Fibroblast of skin of right biceps (primary cell): ENCODE results near the gene MPRIP.
A peak's percentile ranks its signal among the peaks of the same experiment; 100 is the strongest.

Experiments used
- DNase-seq: peaks from one replicate; pipeline ENCODE4 v3.0.0-alpha.2; 2013

MPRIP gene

DNA sequence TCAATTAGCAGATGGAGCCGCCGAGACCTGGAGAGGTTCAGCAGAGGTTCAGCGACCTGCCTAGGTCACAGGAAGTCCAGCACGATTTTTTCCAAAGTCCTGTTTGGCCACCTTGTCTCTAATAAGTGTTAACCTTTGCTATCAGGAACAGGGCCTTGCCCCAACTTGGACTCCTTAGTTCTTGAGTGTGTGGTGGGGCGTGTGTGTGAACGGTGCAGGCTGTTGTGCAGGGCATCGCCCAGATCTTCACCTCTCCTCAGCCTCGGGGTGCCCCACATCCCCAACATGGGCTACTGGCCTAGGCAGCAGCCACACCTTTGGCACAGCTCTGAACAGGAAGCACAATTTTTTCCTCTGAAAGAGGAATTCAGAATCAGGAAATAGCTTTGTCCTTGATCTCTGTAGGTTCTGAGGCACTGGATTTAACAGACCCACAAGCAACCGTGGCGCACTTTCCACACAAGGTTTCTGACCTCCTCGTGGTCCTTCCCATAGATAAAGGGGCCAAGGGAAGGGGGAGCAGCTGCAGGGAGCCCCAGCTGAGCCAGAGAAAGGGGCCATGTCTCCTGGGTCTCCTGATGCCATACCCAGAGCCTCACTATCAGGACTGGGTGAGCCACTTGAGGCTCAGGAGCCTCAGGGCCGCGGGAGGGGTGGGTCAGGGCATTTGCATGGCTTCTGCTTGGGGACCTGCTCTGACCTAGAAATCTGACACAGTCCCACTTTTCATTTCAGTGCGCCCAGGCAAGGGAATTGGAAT, 10.4 kb downstream of the MPRIP start:
- no peak for DNase-seq

DNA sequence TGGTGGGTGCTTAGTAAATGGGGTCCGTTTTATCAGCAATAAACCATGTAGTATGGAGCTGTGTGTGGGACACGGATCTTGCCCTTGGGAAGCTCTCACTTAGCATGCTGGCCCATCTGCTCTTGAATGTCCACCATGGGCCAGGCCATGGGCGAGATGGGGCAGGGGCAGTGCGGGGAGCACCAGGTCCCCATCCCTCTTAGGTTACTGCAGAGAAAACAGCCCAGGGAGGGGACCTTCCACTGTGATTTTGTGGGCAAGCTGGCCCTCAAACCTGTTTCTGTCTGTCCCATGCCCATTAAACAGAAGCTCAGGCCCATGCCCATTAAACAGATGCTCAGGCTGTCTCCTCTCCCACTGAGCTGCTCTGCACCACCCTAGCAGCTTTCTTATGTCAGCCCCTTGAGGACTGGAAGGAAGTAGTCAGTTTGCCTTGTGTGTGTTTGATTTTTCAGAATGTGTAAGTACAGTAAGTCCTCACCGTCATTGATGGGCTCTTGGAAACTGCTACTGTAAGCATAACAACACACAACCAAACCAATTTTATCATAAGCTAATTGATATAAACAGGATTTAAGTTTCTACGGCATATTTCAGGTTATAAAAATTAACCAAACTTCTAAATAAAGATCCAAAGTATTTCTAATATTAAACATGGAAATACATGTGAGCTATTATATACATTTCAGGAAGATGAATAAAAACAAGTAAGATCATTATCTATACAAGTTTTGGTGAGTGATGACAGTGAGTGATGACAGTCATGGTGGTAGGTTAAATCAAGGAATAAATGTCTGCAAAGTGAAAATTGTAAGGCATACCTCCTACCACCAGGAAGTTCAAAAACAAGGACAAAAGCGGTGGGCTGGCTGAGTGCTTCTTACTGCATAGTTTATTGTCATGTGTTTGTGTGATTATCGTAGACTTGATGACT, 11.5 kb downstream of the MPRIP start:
- DNase-seq, result no peak

DNA sequence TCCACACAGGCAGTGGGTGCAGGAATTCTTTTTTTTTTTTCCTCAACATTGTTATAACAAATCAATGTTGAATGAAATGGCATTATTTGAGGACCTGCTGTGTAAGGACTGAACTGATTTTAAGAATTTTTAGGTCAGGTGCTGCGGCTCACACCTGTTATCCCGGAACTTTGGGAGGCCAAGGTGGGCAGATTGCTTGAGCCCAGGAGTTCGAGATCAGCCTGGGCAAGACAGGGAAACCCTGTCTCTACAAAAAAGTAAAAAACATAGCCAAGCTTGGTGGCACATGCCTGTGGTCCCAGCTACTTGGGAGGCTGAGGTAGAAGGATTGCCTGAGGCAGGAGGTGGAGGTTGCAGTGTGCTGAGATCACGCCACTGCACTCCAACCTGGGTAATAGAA, 12.4 kb downstream of the MPRIP start:
- no peak for DNase-seq

DNA sequence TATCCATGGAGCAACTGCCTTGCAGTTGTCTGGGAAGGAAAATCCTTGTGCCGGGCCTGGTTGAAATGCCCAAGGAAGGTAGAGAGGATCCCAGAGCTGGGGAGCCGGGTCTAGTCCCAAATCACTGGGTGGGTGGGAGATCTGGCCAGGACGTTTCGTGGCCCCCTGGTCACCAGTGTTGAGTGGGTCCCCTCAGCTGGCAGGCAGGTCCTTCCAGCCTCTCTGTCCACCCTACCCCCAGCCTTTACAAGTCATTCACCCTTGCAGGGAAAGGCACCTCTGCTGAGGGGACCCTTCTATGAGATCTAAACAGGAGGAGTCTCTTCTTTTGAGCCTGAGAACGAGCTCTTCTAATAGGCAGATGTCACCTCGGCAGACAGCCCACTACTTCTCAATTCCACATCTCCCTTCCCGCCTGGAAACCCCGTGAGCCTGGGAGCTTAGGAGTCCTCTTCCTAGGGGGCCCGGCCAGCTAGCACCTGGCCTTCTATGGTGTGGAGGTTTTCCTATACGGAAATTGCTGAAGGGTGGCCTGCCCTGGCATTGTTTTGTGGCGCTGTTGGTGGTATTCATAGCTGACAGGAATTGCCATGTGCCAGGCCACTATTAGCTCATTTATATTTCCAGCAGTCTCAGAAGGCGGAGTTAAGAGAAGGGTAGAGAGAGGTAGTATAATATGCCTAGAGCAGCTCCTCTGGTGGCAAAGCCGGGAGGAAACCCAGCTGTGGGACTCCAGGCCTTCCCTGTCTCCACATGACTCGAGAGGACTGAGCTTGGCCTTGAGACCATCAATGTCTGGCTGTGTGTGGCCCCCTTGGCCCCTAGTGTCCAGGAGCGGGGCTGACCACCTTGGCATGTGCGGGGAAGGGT, 13.3 kb downstream of the MPRIP start:
- no peak for DNase-seq

DNA sequence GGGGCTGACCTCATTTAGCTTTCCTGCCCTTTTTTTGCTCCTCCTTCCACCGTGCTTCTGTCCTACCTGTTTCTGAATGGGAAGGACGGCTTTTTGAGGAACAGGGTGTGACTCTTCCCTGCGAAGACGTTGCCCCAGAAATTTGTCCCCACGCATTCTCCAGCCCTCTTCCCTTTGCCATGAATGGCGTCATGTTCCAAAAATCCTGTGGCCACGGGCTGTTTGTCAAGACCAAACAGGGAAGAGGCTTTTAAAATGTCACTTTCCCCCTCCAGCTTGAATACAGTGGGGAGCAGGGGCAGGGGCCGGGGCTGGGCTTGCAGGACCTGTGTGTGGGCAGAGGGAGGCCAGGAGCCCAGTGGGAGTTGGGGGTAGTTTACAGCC, 13.9 kb downstream of the MPRIP start:
- no peak for DNase-seq

DNA sequence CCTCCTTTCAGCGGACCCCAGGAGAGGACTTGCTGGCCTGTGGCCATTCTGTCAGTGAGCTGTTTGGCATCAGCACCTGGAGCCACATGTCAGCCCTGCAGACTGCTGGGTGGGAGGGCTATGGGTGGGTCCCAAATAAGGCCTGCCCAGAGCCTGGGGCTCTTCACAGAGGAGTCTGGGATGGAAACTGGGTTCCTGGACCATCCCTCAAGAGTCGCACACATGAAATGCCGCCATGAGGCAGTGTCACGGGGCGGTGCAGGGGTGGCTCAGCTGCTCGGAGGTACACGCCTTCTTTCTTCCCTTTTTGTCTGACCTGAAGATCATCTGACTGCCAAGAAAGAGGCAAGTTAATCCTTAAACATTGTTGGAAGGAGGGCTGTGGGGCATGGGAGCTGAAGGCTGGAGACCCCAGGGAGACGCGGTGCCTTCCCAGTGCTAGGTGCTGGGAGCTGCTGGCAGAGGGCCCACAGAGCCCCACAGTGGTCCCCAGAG, 14.8 kb downstream of the MPRIP start:
- DNase-seq, result no peak

DNA sequence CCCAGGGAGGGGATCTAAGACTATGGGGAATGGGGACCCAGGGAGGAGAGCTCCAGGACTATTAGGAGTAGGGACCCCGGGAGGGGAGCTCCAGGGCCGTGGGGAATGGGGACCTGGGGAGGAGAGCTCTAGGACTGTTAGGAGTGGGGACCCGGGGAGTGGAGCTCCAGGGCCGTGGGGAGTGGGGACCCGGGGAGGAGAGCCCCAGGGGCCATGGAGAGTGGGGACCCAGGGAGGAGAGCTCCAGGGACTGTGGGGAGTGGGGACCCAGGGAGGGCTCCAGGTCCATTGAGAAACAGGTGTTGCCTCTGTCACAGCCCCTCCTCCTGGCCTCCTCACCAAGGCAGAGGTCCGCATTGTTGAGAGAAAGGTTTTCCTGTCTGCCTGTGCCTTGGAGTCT, 16.0 kb downstream of the MPRIP start:
- no peak for DNase-seq

DNA sequence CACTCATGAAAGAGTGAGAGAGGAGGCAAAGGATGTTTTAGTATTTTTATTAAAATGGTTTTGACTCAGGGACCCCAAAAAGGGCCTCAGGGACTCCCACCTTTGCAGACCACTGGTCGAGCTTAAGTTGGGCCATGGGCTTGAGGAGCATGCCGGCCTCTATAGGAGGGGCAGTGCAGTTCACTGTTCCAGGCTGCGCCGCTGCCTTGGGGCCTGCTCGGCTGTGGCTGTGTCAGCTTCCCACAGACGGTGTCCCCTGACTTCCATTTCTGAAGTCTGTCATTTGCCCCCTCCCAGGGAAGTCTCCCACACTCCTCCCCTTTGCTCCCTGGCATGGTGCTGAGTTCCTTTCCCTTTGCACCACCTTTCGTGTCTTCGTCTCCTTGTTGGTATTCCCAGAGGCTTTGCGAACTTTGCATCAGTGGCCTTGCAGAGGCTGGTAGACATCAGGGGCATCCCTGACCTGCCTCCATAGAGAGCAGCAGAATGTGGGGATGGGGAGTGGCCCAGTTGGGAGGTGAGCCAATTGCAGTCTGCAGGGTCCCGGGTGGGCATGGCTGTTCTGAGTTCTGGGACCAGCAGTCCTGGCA, 17.1 kb downstream of the MPRIP start:
- DNase-seq, result no peak

DNA sequence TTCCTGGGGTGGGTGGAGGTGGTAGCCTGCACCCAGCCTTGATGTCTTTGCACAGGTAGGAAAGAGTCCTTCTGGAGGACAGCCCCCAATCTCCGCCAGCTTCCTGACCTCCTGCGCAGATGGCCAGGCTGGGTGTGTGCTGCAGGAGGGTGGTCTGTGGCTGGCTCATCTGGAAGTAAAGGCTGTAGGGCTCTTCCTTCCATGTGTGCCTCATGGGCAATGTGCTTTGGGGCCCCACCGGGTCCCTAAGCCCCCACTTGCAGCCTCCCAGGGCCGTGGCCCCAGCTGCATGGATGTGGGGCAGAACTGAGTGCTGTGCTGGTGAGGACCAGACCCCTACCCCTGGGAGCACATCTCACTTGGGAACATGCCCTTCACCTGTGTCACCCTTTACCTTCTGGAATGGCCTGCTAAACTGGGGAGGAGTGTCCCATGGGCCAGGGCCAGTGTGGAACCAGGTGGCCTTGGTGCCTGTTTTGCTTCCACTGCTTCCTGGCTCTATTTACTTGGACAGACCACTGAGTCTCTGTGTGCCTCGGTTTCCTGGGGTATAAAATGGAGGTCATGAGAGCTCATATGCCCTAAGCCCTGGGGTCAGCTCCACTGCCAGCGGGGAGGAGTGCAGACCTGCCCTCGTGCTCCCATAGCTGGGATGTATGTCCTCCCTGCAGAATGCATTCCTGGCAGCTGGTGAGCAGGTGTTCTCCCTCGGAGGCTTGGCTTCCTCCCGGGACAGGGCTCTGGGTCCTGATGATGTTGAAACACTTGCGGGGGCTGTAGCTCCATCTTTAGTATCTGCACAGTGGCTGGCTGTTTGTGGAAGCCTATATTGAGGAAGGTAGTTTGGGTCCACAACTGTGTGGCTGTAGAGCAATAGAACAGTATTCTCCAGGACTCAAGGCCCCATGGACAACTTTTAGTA, 18.0 kb downstream of the MPRIP start:
- DNase-seq, result no peak

DNA sequence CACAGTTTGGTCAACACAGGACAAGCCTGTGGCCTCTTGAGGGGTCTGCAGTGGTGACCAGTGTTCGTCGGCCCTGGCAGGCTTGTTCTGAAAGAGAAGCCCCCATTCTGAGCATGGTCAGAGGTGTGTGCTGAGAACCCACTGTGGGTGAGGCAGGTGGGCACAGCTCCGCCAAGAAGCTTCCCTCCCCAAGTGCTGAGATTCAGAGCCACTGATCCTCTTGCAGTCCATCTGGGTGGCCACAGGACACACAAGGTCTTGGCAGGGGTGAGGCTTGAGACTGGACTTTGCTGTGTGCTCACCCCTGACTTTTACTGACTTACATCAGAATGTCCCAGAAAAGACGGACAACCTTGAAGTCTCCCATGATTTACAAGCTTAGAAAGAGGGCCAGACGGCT, 18.7 kb downstream of the MPRIP start:
- no peak for DNase-seq

DNA sequence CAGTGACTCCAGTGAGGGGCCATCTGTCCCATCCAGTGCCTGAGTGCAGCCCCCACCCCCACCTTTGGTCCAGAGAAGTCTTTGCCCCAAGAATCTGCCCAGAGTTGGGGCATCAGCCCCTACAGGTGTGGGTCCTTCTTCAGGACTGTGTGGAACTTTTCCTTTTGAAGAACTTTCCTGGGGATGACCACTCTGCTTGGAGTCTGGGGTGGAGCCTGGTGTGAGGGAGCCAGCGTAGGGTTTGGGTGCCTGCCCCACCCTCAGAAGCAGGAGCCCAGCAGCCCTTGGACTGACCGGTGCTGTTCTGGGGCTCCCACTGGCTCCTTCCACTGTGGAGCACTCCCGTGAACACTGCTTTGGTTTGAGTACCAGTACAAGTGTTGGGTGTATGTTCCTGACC, 19.3 kb downstream of the MPRIP start:
- DNase-seq, result no peak

DNA sequence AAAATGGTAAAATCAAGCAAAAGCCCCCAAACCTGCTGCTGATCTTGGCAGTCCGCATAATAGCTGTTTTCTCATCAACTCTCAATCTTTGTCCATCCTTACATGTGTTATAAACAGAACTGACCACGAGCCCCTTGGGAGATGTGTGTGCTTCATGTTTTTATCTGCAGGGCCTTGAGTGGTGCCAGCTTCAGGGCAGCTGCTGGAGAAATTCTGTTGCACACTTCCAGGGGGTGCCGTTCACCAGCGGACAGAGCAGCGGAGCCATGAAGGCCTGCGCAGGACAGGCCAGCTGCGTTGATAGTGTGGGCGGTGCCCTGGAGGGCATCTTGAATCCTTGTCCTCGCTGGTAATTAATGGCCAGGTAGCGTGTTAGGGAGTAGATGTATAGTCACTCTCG, 20.1 kb downstream of the MPRIP start:
- DNase-seq, result no peak

DNA sequence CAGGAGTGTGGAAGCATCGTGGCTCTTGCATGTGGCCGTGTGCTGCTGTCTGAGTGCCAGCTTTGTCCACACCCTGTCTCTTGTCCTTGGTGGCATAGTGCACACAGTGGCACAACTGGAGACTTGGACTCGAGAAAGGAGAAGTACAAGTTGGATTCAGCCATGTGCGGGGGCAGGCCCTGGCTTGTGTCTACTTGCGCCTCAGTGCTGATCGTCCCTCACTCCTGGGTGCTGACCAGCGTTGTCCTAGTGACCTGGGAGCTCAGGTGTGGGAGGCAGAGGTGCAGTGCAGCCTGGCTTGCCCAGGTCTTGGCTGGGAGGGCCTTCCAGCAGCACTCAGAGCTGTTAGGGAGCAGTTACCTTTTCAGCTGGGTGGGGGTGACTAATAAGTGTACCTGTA, 20.6 kb downstream of the MPRIP start:
- no peak for DNase-seq

DNA sequence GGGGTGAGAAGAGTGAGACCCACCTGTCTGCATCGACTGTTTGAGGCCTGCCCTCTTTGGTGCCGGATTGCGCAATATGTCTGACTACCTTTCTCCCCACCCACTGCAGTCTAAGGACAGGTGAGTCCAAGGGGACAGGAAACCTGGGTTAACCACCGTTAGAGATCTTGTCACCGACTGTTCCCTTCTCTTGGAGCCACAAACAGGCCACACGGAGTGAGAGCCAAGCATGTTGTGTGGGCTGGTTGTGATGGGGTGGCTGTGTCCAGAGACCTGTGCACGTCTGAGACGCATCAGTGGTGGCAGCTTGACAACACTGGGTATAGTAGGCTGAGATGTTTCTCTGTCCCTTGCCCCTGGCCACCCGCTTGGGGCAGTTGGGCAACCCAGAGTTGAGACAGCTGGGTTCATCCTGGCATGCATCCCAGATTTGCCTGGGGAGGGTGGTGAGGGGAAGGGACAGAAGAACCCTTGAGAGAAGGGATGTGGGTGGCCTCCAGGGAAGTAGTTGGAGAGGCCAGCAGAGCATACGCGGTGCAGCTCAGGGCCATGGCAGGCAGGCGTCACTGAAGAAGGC, 21.4 kb downstream of the MPRIP start:
- no peak for DNase-seq

DNA sequence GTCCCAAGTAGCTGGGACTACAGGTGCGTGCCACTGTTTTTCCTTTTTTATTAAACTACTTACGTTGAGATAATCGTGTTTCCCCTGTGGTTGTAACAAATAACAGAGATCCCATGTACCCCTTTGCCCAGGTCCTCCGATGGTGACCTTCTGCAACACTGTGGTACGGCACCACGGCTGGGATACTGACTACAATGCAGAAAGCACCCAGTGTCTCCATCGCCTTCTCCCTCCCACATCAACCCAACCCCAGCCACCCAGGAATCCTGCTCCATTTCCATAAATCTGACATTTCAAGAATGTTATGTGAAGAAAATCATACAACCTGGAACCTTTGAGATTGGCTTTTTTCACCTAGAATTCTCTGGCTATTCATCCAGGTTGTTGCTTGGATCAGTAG, 22.1 kb downstream of the MPRIP start:
- DNase-seq, result no peak

DNA sequence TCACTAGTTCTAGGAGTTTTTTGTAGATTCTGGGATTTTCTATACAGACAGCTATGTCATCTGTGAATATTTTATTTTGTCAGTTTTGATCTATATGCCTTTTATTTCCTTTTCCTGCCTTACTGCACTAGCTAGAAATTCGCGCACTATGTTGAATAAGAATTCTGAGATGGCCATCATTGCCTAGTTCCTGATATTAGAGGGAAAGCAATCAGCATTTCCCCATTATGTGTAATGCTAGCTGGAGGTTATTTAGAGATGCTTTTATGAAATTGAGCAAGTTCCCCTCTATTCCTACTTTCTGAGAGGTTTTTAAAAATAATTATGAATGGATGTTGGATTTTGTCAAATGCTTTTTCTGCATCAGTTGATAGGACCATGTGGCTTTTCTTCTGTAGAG, 23.8 kb downstream of the MPRIP start:
- no peak for DNase-seq

DNA sequence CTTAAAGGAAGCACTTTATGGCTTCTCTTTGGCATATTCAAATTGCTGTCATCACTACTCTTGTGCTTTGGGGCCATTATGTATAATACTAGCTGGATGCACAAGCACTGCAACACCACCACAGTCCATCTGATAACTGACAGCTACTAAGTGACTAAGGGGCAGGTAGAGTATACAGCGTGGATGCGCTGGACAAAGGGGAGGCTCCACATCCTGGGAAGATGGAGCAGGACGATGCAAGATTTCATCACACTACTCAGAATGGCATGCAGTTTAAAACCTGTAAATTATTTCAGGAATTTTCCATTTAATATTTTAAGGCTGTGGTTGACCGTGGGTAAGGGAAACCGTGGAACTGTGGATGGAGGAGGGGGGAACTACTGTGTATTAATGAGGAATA, 25.0 kb downstream of the MPRIP start:
- peak; percentile 88 for DNase-seq

DNA sequence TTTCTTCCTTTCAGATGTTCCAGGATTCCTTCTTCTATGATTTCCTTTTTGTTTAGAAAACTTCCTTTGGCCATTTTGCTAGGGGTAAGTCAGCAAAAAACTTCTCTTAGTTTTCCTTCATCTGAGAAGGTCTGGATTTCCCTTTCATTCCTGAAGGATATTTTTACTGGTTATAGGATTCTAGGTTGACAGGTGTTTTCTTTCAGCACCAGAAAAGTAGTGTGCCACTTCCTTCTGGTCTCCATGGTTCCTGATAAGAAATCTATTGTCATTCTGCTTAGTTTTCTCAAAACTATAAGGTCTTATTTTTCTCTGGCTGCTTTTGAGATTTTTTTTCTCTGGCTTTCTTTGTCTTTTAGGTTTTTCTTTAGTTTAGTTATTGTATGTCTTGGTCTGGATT, 27.6 kb downstream of the MPRIP start:
- DNase-seq, result no peak

DNA sequence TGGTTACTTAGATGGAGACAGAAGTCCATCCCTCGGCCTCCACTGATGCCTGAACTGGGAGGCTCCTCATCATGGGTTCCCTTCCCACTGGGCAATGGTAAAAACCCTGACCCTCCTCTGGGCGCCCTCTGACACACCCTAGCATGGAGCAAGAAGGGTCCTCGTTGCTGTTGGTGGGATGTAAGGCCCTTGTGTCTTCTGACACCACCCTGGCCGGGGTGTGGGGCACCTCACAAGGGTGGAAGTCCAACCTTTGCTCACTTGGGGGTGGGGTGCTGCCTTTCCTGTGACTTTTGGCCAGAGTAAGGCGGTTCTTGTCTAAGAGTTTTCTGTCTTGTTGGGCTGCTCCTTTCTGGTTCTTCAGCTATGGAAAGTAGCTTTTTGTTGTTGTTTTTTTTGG, 28.7 kb downstream of the MPRIP start:
- no peak for DNase-seq

DNA sequence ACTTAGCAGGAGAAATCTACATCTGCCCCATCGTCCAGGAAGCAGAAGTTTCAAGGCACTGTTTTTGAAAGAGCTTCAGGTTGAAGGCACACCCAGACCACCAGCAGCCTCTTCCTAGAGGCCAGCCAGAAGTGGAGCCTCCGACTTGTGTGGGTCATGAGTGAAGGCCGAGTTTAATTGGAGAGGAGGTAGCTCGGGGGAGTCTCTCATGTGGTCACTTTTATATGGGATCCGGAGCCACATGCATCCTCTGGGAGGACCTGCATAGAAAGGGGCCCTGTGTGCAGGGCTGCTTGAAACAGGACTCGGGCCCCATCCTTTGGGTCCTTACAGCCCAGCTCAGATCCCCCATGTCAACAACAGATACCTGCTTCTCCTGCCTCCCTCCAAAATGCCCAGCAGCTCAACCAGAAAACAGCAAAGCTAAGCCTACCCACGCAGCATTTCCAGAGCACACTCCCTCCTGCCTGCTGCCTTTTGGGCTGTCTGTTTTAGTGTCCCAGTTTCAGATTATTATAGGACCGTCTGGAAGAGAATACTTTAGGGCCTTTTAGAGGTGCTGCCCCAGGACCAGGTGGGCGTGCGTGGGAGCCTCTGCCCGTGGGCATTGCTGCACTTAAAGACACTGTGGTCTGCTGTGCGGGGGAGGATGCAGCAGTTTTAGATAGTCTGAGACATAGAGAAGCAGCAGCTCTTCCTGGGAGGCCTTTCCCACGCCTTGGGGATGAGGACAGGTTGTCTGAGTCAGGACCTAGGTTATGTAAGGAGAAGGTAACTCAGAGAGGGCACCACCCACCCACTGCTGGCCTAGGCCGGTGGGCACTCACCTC, 29.5 kb downstream of the MPRIP start:
- DNase-seq, result no peak
